Natural killer cell treated with Interleukin-12 subunit alpha and Interleukin-12 subunit beta and Interleukin-15 and Interleukin-18, amount 100 ng/mL, for 72 hours (primary cell): ENCODE results near the gene COL25A1. TPM values are rescaled to one million over a fixed set of nuclear protein-coding genes. Genes with fewer than 3 reads are reported as not detected.

Experiments used
- ATAC-seq, 2 donors: fragments of 150-1000 bp; cut with Tn5 transposase in 1 of 2; sonication (Bioruptor Pico), chemical (Tn5 transposase) in 1 of 2; 2 replicates each; pipeline ENCODE4 v1.10.0; 2021
- DNase-seq: peaks from one replicate; pipeline ENCODE4 v3.0.0; 2022; ENCODE audit warnings: low spot score
- H3K27ac Mint-ChIP-seq, 2 donors: 1 replicate in 1 of 2; 2 replicates in 1 of 2; pipeline ENCODE4 v1.8.0; 2022; ENCODE audit warnings: mixed read lengths in 2 of 2, mild to moderate bottlenecking in 1 of 2, moderate library complexity in 1 of 2
- H3K27me3 Mint-ChIP-seq, 2 donors: 1 replicate in 1 of 2; 2 replicates in 1 of 2; pipeline ENCODE4 v1.8.0; 2022; ENCODE audit warnings: mixed read lengths in 2 of 2
- H3K36me3 Mint-ChIP-seq: one replicate; pipeline ENCODE4 v1.8.0; 2022; ENCODE audit warnings: mixed read lengths
- H3K4me1 Mint-ChIP-seq, 2 donors: 1 replicate in 1 of 2; 2 replicates in 1 of 2; pipeline ENCODE4 v1.8.0; 2022; ENCODE audit warnings: low read depth in 2 of 2, mixed read lengths in 2 of 2, mild to moderate bottlenecking in 1 of 2
- H3K4me3 Mint-ChIP-seq: one replicate; pipeline ENCODE4 v1.8.0; 2022; ENCODE audit warnings: mixed read lengths
- H3K9me3 Mint-ChIP-seq: 2 replicates; pipeline ENCODE4 v1.8.0; 2022; ENCODE audit warnings: mixed read lengths
- total RNA-seq, 2 donors: library from RNA; stranded (reverse); gene quantifications; one replicate each; pipeline ENCODE4 v1.2.3, GENCODE V29; 2022

Gene COL25A1
- total RNA-seq, 2 donors from 2014 or later: not detected

- DNase-seq: no peak
These were observed 402.4 kb downstream of the COL25A1 start for GRCh38 chr4:108900018-108900580.

GRCh38 chr4:108893468-108893867 is 409.0 kb downstream of the COL25A1 start:
- H3K9me3 Mint-ChIP-seq: peaks cover 2% of the 10 kb centered on the region
- H3K4me1 Mint-ChIP-seq: no peaks in the 10 kb centered on the region
- H3K36me3 Mint-ChIP-seq: no peaks in the 10 kb centered on the region
- no peak overlapping the region for H3K4me3 Mint-ChIP-seq
- H3K27me3 Mint-ChIP-seq: peaks cover 2 to 11% of the 10 kb centered on the region in 2 donors
- ATAC-seq: no peak
- no peak for DNase-seq
- no peak overlapping the region for H3K27ac Mint-ChIP-seq

More at GRCh38 chr4:108900018-108900580, 402.4 kb downstream of the COL25A1 start:
- no peak for ATAC-seq
- no peaks in the 10 kb centered on the region for H3K27me3 Mint-ChIP-seq
- no peak overlapping the region for H3K27ac Mint-ChIP-seq
- no peaks in the 10 kb centered on the region for H3K9me3 Mint-ChIP-seq
- no peaks in the 10 kb centered on the region for H3K36me3 Mint-ChIP-seq
- no peak overlapping the region for H3K4me3 Mint-ChIP-seq
- no peaks in the 10 kb centered on the region for H3K4me1 Mint-ChIP-seq

GRCh38 chr4:108891896-108892590 is 410.4 kb downstream of the COL25A1 start:
- DNase-seq: no peak
- no peak overlapping the region for H3K27ac Mint-ChIP-seq
- H3K36me3 Mint-ChIP-seq: no peaks in the 10 kb centered on the region
- H3K9me3 Mint-ChIP-seq: peaks cover 2% of the 10 kb centered on the region
- no peak overlapping the region for H3K4me3 Mint-ChIP-seq
- H3K4me1 Mint-ChIP-seq: no peaks in the 10 kb centered on the region
- no peak for ATAC-seq
- peaks cover 2 to 15% of the 10 kb centered on the region in 2 donors for H3K27me3 Mint-ChIP-seq

GRCh38 chr4:108890484-108890881 is 412.0 kb downstream of the COL25A1 start:
- no peaks in the 10 kb centered on the region for H3K36me3 Mint-ChIP-seq
- H3K4me1 Mint-ChIP-seq: no peaks in the 10 kb centered on the region
- H3K9me3 Mint-ChIP-seq: peaks cover 2% of the 10 kb centered on the region
- ATAC-seq (no peak), DNase-seq (no peak)
- no peak overlapping the region for H3K27ac Mint-ChIP-seq
- peaks cover 2 to 18% of the 10 kb centered on the region in 2 donors for H3K27me3 Mint-ChIP-seq
- no peak overlapping the region for H3K4me3 Mint-ChIP-seq

- Mint-ChIP-seq H3K4me1 (no peaks in the 10 kb centered on the region), H3K27me3 (peaks cover 2 to 18% of the 10 kb centered on the region in 2 donors), H3K4me3 (no peak overlapping the region), H3K36me3 (no peaks in the 10 kb centered on the region), H3K27ac (no peak overlapping the region), H3K9me3 (peaks cover 2% of the 10 kb centered on the region)
- ATAC-seq (no peak), DNase-seq (no peak)
These were observed 412.6 kb downstream of the COL25A1 start for GRCh38 chr4:108889696-108890483.

GRCh38 chr4:108888769-108889168 is 413.7 kb downstream of the COL25A1 start:
- Mint-ChIP-seq H3K4me1 (no peaks in the 10 kb centered on the region), H3K36me3 (no peaks in the 10 kb centered on the region), H3K9me3 (peaks cover 2% of the 10 kb centered on the region), H3K4me3 (no peak overlapping the region), H3K27me3 (peaks cover 2 to 18% of the 10 kb centered on the region in 2 donors), H3K27ac (no peak overlapping the region)
- ATAC-seq: no peak
- no peak for DNase-seq

- ATAC-seq (no peak), DNase-seq (no peak)
- H3K36me3 Mint-ChIP-seq: no peaks in the 10 kb centered on the region
- no peaks in the 10 kb centered on the region for H3K9me3 Mint-ChIP-seq
- H3K27me3 Mint-ChIP-seq: peaks cover 0 to 7% of the 10 kb centered on the region in 2 donors
- no peaks in the 10 kb centered on the region for H3K4me1 Mint-ChIP-seq
- no peak overlapping the region for H3K4me3 Mint-ChIP-seq
- H3K27ac Mint-ChIP-seq: no peak overlapping the region
These were observed 415.4 kb downstream of the COL25A1 start for GRCh38 chr4:108887034-108887433.

- Mint-ChIP-seq H3K27me3 (peaks cover 0 to 7% of the 10 kb centered on the region in 2 donors), H3K4me1 (no peaks in the 10 kb centered on the region), H3K4me3 (no peak overlapping the region), H3K27ac (no peak overlapping the region), H3K9me3 (no peaks in the 10 kb centered on the region), H3K36me3 (no peaks in the 10 kb centered on the region)
- no peak for ATAC-seq
- no peak for DNase-seq
These were observed 417.2 kb downstream of the COL25A1 start for GRCh38 chr4:108885211-108885610.

GRCh38 chr4:108884596-108884995 is 417.9 kb downstream of the COL25A1 start:
- DNase-seq: no peak
- no peak for ATAC-seq
- Mint-ChIP-seq H3K4me1 (no peaks in the 10 kb centered on the region), H3K9me3 (no peaks in the 10 kb centered on the region), H3K27ac (no peak overlapping the region), H3K4me3 (no peak overlapping the region), H3K36me3 (no peaks in the 10 kb centered on the region), H3K27me3 (peaks cover 0 to 7% of the 10 kb centered on the region in 2 donors)

- no peaks in the 10 kb centered on the region for H3K9me3 Mint-ChIP-seq
- no peaks in the 10 kb centered on the region for H3K36me3 Mint-ChIP-seq
- DNase-seq: no peak
- no peak for ATAC-seq
- no peaks in the 10 kb centered on the region for H3K4me1 Mint-ChIP-seq
- H3K27me3 Mint-ChIP-seq: peaks cover 0 to 3% of the 10 kb centered on the region in 2 donors
- H3K27ac Mint-ChIP-seq: no peak overlapping the region
- no peak overlapping the region for H3K4me3 Mint-ChIP-seq
These were observed 420.5 kb downstream of the COL25A1 start for GRCh38 chr4:108881986-108882385.

GRCh38 chr4:108881190-108881589 is 421.3 kb downstream of the COL25A1 start:
- ATAC-seq: no peak
- no peak overlapping the region for H3K27ac Mint-ChIP-seq
- H3K27me3 Mint-ChIP-seq: no peaks in the 10 kb centered on the region
- no peak for DNase-seq
- H3K9me3 Mint-ChIP-seq: no peaks in the 10 kb centered on the region
- no peaks in the 10 kb centered on the region for H3K36me3 Mint-ChIP-seq
- H3K4me3 Mint-ChIP-seq: no peak overlapping the region
- H3K4me1 Mint-ChIP-seq: no peaks in the 10 kb centered on the region

GRCh38 chr4:108878806-108879205 is 423.7 kb downstream of the COL25A1 start:
- no peak overlapping the region for H3K4me3 Mint-ChIP-seq
- H3K36me3 Mint-ChIP-seq: no peaks in the 10 kb centered on the region
- DNase-seq (no peak), ATAC-seq (no peak)
- H3K27ac Mint-ChIP-seq: no peak overlapping the region
- H3K4me1 Mint-ChIP-seq: no peaks in the 10 kb centered on the region
- H3K9me3 Mint-ChIP-seq: no peaks in the 10 kb centered on the region
- H3K27me3 Mint-ChIP-seq: peaks cover 0 to 2% of the 10 kb centered on the region in 2 donors

GRCh38 chr4:108877821-108878220 is 424.6 kb downstream of the COL25A1 start:
- Mint-ChIP-seq H3K9me3 (no peaks in the 10 kb centered on the region), H3K4me1 (no peaks in the 10 kb centered on the region), H3K36me3 (no peaks in the 10 kb centered on the region), H3K27me3 (peaks cover 0 to 8% of the 10 kb centered on the region in 2 donors), H3K4me3 (no peak overlapping the region), H3K27ac (no peak overlapping the region)
- ATAC-seq (no peak), DNase-seq (no peak)

GRCh38 chr4:108874806-108875205 is 427.7 kb downstream of the COL25A1 start:
- no peak for DNase-seq
- Mint-ChIP-seq H3K27me3 (peaks cover 0 to 8% of the 10 kb centered on the region in 2 donors), H3K4me3 (no peak overlapping the region), H3K36me3 (no peaks in the 10 kb centered on the region), H3K27ac (no peak overlapping the region), H3K4me1 (no peaks in the 10 kb centered on the region), H3K9me3 (no peaks in the 10 kb centered on the region)
- no peak for ATAC-seq
